GM18511 (cell line): ENCODE data around the gene SOX6.

ENCODE experiments used
- ATAC-seq: cut with Tn5 transposase; IDR thresholded peaks from one replicate; pipeline ENCODE4 v1.9.1; 2021; ENCODE audit warnings: mild to moderate bottlenecking, moderate library complexity; ENCODE audit not compliant: unreplicated experiment

Gene SOX6

DNA sequence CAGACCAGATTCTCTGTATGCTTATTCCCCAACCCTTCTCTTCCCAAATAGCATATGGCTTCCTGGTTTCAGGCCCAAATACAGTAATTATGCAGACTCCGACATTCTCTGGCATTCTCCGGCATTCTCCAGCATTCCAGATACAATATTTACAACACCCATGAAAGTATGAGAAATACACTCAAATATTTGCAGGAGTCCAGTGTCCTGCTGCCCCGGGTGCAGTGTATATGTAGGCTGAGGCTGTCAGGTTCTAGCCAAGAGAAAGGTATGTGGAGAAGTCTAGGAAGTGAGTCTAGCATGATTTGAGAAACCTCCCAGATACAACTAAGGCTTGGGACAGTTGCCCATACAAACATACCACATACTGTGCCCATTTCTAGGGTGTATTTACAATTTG lies 160.7 kb downstream of the SOX6 start:
- ATAC-seq, result no peak

DNA sequence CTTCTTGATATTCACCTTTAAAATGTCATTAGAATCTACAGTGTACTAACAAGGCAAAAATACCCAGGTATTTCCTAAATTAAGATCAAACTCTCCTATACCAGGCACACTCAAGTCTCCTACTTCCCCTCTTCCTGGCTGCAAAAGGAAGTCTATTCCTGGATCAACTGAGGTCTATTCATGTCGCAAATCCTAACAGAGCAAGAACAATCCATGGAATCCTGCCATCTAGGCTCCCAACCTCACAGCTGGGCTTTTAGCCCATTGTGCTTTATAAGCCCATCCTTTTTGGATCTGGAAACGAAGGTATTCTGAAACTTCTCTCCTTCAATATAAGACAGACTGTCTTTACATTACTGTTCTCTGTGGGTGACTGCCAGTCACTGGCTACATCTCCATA lies 161.8 kb downstream of the SOX6 start:
- no peak for ATAC-seq

DNA sequence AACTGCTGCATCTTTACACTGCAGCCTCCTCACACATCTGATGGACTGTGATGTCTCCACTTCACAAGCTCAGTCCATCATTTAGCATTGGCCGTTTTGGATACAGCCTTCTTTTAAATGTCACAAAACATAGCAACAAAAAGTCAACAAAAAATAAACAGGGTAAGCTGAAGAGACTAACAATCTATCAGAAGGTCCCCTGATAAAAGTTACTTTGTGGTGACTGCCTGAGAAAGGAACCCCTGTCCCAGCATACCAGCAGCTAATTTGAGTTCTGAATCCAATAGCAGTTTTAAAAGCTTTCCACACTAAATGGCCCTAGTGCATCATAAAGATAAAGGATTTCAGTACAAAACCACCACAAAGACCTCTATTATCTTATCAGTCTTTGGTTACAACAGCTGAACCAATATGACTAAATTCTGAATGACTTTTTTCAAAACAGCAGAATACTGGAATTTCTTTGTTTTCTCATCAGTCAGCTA lies 162.4 kb downstream of the SOX6 start:
- no peak for ATAC-seq

DNA sequence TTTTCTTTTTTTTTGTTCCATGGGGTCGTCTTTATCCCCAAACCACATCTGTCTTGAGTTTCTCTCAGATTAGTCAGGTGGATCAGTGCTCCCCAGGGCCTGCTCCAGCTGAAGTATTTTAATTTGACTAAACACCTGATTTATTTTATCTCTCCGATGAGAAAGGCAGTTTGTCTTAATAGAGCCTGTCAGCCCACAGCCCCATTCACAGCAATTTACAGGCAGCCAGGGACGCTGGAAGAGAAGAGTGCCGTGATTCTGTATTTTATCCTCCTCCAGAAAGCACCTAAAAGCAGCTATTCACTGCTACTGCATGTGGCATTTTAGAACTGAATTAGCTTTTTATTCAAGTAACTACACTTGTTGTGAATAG lies 164.5 kb downstream of the SOX6 start:
- ATAC-seq, result peak; percentile 19

DNA sequence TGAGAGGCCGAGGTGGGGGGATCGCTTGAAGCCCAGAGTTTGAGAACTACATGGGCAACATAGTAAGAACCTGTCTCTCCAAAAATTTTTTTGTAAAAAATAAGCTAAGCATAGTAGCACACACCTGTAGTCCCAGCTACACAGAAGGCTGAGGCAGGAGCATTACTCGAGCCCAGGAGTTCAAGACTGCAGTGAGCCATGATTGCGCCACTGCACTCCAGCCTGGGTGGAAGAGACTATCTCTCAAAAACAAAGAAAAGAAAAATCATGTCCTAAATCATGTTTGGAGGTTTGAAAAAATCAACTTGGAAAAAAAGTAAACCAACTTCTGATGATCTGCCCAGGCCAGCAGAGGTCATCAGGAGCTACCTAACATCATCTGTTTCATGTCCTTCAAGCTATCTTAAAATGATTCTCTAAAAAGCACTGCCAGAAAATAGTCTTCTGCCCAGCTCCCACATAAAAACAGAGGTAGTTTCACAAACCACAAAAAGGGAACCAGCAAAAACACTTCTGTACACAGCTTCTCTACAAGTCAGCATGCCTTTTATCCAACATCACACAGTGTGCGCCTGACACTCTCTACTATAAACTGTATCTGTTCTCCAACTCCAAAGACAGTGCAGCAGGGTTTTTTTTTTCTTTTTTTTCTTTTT lies 165.0 kb downstream of the SOX6 start:
- peak; percentile 64 for ATAC-seq

DNA sequence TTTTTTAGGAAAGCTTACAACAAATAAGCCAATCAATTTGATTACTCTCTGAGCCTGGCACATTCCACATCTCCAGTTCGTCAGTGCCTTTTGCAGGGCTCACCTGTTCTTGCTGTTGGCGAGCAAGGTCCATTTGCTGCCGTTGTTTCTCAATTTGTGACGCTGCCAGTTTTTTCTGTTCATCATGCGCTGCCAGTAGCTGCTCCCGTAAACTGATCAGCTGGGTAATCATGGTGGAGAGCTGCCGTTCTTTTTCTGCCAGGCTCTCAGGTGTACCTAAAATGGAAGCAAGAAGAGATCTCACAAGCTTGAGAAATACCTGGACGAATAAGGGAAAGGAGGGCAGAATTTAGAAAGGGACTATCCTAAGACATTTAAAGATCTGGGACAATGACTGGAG lies 169.7 kb downstream of the SOX6 start:
- no peak for ATAC-seq

DNA sequence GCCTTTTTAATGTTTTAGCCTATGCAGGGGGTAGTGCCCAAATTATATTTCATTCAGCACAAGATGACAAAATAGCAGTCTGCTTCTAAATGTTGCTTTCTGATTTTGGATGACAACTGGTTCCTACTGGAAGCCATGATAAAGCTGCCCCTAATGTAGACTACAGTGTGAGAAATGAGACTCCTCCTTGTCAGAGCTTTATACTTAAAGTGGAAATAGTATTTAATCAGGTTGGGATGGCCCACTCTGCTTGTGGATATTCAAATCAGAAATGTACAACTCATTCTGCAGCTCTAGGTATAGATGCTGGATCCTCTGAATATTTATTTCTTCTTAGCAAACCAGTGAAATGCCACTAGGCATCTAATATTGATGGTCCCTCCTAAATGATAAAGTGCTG lies 171.3 kb downstream of the SOX6 start:
- no peak for ATAC-seq

DNA sequence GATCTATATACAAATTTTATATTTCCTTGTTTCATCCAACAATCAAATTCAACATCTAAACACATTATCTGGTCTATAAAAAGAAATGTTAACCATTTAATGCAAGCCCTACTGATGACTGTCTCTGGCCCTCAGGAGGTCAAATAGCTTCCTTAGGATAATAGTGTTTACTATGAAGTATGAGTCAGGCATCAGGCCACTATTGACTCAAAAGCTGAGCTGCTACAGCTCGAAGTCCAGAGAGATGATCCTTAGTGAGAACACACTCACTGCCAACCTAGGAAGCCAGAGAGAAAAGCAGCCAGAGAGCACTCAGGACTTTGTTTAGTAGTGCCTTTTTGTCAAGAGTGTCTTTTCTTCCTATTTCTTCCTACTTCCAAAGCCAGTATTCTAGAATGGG lies 171.8 kb downstream of the SOX6 start:
- ATAC-seq, result no peak

DNA sequence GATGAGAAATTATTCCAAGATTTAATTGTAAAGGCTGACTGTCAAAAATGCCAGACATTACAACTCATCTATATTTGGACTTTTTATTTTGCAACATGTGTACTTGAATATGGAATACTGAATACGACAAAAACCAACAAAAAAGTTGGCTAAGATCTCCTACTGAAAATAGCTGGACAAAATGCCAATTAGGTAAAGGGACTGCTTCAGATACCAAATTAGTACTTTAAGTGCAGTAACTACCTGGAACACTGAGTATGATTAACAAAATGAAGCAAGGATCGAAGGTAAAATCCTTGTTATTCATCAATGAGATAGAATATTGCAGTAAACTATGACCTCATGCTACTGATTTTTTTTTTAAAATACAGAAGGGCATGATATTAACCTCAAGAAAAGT lies 173.8 kb downstream of the SOX6 start:
- ATAC-seq, result no peak

DNA sequence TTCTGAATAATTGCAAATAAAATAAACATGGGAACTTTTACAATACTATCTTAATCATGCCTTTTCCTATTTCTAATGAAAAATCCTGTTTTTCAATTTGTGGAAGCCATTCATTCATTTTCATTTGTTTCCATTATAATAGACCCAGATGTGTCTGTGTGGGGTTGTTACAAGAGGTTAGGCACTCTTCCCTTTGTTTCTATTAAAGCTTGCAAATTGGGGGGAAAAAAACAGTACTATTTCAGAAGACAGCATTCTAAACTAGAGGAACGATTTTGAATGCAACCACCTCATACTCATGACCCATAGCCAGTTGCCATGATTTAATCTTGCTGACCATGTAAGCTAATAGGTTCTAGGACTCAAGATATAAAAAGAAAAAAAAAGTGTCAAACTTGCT lies 175.5 kb downstream of the SOX6 start:
- ATAC-seq, result no peak

DNA sequence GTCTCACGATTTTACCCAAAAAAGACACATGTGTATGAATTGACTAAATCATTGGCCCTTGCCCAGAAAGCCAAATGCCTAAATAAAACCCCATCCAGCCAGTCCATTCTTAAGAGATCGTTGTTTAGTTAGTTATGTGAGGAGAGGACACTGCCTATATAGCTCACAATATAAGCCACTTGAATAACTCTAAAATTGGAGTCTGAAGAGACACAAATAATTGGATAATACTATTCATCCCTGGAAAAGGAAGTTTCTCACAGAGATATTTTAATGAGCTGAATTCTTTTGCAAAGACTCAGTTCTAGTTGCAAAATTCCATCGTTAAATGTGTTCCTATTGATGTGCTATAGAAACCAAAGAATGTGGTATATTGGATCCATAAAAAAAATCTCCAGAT lies 176.7 kb downstream of the SOX6 start:
- no peak for ATAC-seq

DNA sequence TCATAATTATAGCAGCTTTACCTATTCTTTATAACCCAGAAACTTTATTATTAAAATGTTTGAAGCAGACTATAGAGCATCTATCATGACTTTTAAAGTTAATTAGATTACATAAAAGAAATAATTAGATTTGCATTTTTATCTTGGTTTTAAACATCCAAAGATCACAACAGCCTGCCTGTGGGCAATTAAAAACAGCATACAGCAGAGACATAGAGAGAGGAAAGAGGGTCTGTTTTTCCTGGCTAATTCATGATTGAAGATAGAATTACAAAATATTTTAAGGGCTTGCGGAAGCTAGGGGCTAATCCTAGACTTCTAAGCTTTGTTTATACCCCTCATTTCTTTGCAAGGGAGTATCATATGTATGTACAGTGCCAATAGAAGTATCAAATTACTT lies 178.1 kb downstream of the SOX6 start:
- no peak for ATAC-seq

DNA sequence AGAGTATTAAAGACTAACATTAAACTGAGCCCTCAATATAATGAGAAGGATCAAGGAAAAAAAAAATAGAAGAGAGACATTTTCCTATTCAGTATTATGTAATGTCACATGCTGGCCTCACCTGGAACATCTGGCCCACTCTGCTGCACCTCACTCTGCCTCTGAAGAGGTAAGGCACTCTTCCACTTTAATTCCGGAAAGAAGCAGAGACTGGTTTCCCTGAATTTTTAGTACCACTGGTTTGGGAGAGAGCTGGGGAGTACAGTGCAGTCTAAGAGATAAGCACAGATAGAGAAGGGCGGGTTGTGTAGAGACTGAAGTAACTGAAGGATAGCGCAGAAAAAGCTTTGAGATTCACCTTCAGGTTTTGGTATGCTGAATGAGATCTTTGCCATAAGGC lies 178.7 kb downstream of the SOX6 start:
- no peak for ATAC-seq

DNA sequence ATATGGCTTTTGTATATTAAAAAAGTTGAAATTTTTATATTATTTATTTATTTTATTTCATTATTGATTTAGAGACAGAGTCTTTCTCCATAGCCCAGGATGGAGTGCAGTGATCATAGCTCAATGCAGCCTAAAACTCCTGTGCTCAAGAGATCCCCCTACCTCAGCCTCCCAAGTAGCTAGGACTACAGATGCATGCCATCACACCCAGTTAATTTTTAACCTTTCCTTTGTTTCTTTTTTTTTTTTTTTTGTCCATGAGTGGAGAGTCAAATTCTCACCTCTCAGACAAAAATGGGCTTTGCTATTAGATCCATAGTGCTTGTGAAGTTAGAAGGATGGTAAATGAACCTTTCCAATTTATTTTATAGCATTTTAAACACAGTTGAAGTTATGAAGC lies 182.5 kb downstream of the SOX6 start:
- no peak for ATAC-seq

DNA sequence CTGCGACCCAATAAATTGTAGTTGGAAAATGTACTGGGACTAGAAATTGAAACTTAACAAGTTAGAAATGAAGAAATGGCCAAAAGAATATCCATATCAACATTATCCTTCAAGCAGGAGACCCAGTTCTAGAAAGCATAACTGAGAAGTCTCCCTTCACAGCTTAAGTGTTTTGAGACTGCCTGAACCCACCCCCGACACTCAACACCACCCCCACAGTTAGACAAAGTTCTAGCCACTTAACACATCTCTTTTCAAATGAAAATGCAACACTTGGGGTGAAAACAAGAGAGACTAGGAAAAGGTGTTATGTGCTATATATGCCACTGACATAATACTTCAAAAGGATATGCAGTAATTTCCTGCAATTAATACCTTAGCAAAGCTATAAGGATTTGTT lies 184.5 kb downstream of the SOX6 start:
- no peak for ATAC-seq

DNA sequence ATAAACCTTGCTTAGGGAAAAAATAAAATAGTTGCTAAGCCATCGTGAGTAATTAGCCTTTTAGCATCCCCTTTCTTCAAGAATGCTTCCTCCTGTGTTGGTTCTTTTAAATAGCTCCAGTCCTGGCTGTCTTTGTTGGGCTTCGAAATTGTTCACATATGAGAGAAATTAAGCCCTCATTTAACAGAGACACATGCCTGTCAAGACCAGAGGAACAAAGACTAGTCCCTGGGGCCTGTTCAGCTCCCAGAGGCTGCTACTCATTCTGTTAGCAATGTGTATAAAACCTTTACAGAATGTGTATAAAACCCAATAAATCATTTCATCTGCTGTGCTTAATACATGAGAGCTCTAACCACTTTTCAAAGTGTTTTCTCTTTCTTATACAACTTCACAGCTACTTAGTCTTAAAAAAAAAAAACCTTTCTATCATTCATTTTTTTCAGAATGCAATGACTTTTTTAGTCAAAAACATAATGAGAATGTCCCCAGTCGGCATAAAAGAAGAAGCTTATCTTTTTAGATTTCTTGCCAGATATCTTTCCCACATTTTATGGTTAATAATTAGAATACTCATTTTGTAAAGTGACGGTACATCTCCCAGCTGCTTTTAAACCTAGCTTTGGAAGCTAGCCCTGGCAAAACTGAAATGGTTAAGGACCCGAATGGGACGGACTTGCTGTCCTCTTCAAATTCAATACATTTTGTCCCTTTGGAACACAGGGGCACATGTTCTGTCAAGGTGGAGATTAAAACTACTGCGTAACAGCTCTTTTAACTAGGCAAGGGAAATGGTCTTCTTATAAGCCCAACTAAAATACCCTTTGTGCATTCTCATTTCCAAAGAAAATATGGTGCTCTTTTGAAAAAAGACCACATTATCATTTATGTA lies 186.1 kb downstream of the SOX6 start:
- ATAC-seq, result no peak

DNA sequence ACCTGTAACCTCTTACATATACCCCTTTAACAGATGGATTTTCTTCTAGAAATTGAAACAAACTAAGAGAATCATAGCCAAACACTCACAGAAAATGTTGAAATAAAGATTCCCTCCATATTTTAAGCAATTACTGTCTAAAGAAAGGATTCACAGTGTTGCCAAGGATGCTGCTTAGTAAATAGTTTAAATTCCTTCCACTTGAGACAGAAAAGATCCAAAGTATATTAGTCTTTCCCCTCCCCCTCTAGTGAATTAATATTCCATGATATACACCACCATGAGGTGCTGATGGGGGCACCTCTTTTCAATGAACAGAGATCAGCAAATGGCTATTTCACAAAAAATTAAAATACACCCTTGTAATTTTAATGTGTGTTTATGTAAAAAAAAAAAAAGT lies 186.8 kb downstream of the SOX6 start:
- ATAC-seq, result no peak

DNA sequence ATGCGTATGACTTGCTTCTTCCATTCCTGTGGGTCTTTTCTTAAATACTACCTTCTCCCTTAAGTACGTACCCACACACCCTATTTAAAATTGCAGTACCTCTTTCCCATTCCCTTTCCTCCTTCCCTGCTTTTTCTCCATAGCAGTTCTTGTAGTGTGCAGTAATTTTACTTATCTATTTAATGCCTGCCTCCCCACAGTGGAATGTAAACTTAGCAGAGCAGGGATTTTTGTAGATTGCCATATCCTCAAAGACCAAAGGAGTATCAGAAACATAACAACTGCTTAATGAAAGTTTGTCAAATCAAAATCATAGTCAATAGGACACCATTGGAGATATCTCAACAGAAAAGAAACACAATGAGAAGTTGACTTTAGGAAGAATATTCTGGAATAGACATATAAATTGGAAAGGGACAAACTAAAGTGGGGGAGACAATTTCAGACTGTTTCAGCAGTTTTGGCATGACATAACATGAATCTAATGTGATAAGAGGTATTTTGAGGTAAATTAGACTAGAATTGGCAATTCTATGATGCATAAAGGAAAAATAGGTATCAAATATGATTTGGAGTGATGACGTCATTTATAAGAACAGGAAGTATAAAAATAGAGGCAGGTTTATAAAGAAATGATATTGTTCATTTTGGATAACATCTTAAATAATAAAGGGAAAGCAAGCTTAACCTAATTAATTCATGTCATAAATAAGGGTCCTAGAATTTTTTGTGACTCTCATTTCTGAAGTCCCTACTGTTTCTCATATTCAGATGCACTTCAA lies 188.4 kb downstream of the SOX6 start:
- no peak for ATAC-seq

DNA sequence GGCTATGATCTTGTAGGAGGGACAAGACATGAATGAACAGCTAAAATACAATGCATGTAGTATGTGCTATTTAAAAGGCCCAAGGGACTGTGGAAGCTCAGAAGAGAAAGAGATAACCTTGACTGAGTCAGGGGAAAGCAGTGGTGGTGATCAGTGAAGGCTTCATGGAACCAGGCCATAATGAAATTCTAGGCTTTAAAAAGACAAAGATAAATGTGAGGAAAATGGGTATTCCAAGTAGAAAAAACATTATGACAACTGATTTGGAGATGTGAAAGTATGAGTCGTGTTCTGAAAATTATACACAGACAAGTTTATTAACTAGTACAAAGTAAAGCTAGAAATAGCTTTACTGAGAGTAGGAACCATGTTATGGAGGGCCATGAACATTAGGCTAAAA lies 189.8 kb downstream of the SOX6 start:
- no peak for ATAC-seq

DNA sequence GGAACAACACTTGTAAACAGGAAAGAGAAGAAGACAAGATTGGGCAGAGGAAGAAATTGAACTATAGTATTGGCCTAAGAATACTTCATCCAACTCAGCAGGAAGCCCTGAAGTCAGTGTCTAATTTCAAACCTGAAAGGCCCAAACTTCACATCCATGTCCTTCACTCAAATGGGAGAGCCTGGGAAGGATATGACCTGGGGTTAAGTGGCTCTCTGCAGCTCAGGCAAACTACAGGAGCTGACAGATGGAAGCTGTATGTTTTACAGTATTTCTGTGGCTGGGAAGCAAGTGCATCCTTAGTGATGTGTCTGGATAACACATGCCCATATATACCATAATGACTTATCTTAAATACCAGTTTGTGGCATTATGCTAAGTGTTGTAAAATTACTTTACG lies 196.2 kb downstream of the SOX6 start:
- no peak for ATAC-seq

DNA sequence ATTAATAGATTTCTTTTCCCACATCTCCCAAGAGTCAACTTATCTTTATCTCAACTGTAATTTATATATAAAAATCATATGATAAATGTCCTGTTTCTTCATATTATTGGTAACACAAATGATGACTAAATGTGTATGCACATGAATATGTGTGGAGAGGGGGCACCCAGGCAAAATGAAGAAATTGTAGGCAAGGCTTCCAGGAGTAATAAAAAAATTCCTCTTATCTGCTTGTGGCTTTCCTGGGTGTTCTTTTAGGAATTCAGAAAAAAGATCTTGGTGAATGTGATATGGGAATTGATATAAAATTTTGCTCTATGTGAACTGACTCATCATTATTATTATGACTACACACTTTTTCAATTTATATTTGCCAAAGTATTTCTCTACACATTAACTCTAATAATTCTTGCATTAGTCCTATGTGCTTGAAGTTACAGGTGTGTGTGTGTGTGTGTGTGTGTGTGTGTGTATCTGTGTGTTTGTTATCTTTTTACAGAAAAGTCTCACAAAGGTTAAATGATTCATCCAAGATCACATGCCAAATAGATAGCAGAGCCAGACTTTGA lies 197.8 kb downstream of the SOX6 start:
- no peak for ATAC-seq
